Measurements from ENCODE around the gene SYNPR.

The SYNPR gene

GRCh38 chr3:63532521-63532920 is 254.4 kb downstream of the SYNPR start:
- Histone ChIP-seq H3K4me3 (ENCODE audit: low read length) (no peak overlapping the region), H3K9me2 (replicated peaks; ENCODE audit: insufficient read depth, low read length) (no peaks in the 10 kb centered on the region), H3K27me3 (replicated peaks; ENCODE audit: insufficient read depth, low read length) (no peaks in the 10 kb centered on the region), H3K4me1 (ENCODE audit: low read length) (no peaks in the 10 kb centered on the region), H4K20me1 (ENCODE audit: insufficient read depth, low read length) (no peaks in the 10 kb centered on the region), H3K79me2 (ENCODE audit: low read length) (no peaks in the 10 kb centered on the region), H3K9ac (ENCODE audit: low read length) (no peak overlapping the region), H3K36me3 (replicated peaks; ENCODE audit: insufficient read depth, low read length) (no peaks in the 10 kb centered on the region), H3K9me3 (replicated peaks; ENCODE audit: insufficient read depth, low read length) (no peaks in the 10 kb centered on the region), H3K27ac (ENCODE audit: low read length) (no peak overlapping the region), H2AFZ (ENCODE audit: low read length) (no peak overlapping the region), H3F3A (ENCODE audit: insufficient read depth, low read length) (no peaks in the 10 kb centered on the region), H3K4me2 (ENCODE audit: low read depth, low read length) (no peak overlapping the region)
- no peak for DNase-seq
- TF ChIP-seq CTCF (IDR thresholded peaks at IDR 0.05; ENCODE audit: low read length): no peak
- TF ChIP-seq EZH2 (optimal IDR thresholded peaks at IDR 0.05; ENCODE audit: low read depth, low read length): no peak
- no peak for TF ChIP-seq EZH2phosphoT487 (IDR thresholded peaks at IDR 0.05; ENCODE audit: low read length)

- Histone ChIP-seq H3K79me2 (ENCODE audit: low read length) (no peaks in the 10 kb centered on the region), H3K9me3 (replicated peaks; ENCODE audit: insufficient read depth, low read length) (no peaks in the 10 kb centered on the region), H3K36me3 (replicated peaks; ENCODE audit: insufficient read depth, low read length) (no peaks in the 10 kb centered on the region), H3K9ac (ENCODE audit: low read length) (no peak overlapping the region), H3K27ac (ENCODE audit: low read length) (no peak overlapping the region), H3K4me3 (ENCODE audit: low read length) (peak overlapping the region; percentile 3; the same call in 1 of the 2 replicates), H3K4me2 (ENCODE audit: low read depth, low read length) (peak overlapping the region; percentile 25; the same call in 1 of the 2 replicates), H3K9me2 (replicated peaks; ENCODE audit: insufficient read depth, low read length) (no peaks in the 10 kb centered on the region), H3K4me1 (ENCODE audit: low read length) (no peaks in the 10 kb centered on the region), H3F3A (ENCODE audit: insufficient read depth, low read length) (no peaks in the 10 kb centered on the region), H3K27me3 (replicated peaks; ENCODE audit: insufficient read depth, low read length) (no peaks in the 10 kb centered on the region), H2AFZ (ENCODE audit: low read length) (peak overlapping the region; percentile 45), H4K20me1 (ENCODE audit: insufficient read depth, low read length) (no peaks in the 10 kb centered on the region)
- peak; percentile 45 for DNase-seq
- TF ChIP-seq CTCF (IDR thresholded peaks at IDR 0.05; ENCODE audit: low read length) (no peak), EZH2 (optimal IDR thresholded peaks at IDR 0.05; ENCODE audit: low read depth, low read length) (no peak), EZH2phosphoT487 (IDR thresholded peaks at IDR 0.05; ENCODE audit: low read length) (no peak)
Measured at GRCh38 chr3:63538919-63539318, 260.8 kb downstream of the SYNPR start.

- no peak for DNase-seq
- no peaks in the 10 kb centered on the region for H3K9me2 ChIP-seq (replicated peaks; ENCODE audit: insufficient read depth, low read length)
- no peaks in the 10 kb centered on the region for H4K20me1 ChIP-seq (ENCODE audit: insufficient read depth, low read length)
- H3K79me2 ChIP-seq (ENCODE audit: low read length): no peaks in the 10 kb centered on the region
- no peaks in the 10 kb centered on the region for H3K9me3 ChIP-seq (replicated peaks; ENCODE audit: insufficient read depth, low read length)
- no peak overlapping the region for H3K4me2 ChIP-seq (ENCODE audit: low read depth, low read length)
- no peak overlapping the region for H2AFZ ChIP-seq (ENCODE audit: low read length)
- no peak overlapping the region for H3K9ac ChIP-seq (ENCODE audit: low read length)
- no peak overlapping the region for H3K27ac ChIP-seq (ENCODE audit: low read length)
- H3K4me1 ChIP-seq (ENCODE audit: low read length): no peaks in the 10 kb centered on the region
- TF ChIP-seq CTCF (IDR thresholded peaks at IDR 0.05; ENCODE audit: low read length): no peak
- H3K27me3 ChIP-seq (replicated peaks; ENCODE audit: insufficient read depth, low read length): no peaks in the 10 kb centered on the region
- no peak overlapping the region for H3K4me3 ChIP-seq (ENCODE audit: low read length)
- no peaks in the 10 kb centered on the region for H3F3A ChIP-seq (ENCODE audit: insufficient read depth, low read length)
- H3K36me3 ChIP-seq (replicated peaks; ENCODE audit: insufficient read depth, low read length): no peaks in the 10 kb centered on the region
Measured at GRCh38 chr3:63555767-63556166, 277.7 kb downstream of the SYNPR start.

Data from MM.1S (cell line).